MCF 10A (cell line): ENCODE data around the gene DOK5. TPM values are rescaled to one million over a fixed set of nuclear protein-coding genes. Genes with fewer than 3 reads are reported as not detected.
"Not testable (repeated sequence)": the region's sequence is repeated elsewhere in the genome, so short reads cannot be mapped to it uniquely, and the experiment has no call there.

Experiments used
- BruUV-seq: library from RNA; stranded (reverse); fragments of 400-500 nt; replicated peaks from 2 replicates; lab custom pipeline; 2021; lab: Mats Ljungman, UMichigan
- CTCF ChIA-PET: fragments of 300-600 bp; sonication (Branson Sonifier 250); formaldehyde crosslinking; extraction: SDS; loops from one replicate; lab custom pipeline; 2021; ENCODE audit warnings: antibody characterized with exemption, inconsistent platforms; lab: Yijun Ruan, JAX
- POLR2A ChIA-PET: fragments of 300-600, 350-650 bp; sonication (Branson Sonifier 250); formaldehyde crosslinking; extraction: SDS; loops from one replicate; lab custom pipeline; 2020; ENCODE audit warnings: antibody characterized with exemption, inconsistent platforms; lab: Yijun Ruan, JAX
- DNase-seq: peaks from one replicate; pipeline ENCODE4 v3.0.0-alpha.2; 2018; ENCODE audit not compliant: unreplicated experiment
- H3K27ac Mint-ChIP-seq: one replicate; pipeline ENCODE4 v1.8.0; 2022; ENCODE audit warnings: mild to moderate bottlenecking, low read depth, mixed read lengths; ENCODE audit not compliant: unreplicated experiment
- H3K27me3 Mint-ChIP-seq: one replicate; pipeline ENCODE4 v1.8.0; 2022; ENCODE audit warnings: mixed read lengths; ENCODE audit not compliant: insufficient read depth, unreplicated experiment
- H3K36me3 Mint-ChIP-seq: one replicate; pipeline ENCODE4 v1.8.0; 2022; ENCODE audit warnings: mild to moderate bottlenecking, moderate library complexity, mixed read lengths; ENCODE audit not compliant: insufficient read depth, unreplicated experiment
- H3K4me1 Mint-ChIP-seq: one replicate; pipeline ENCODE4 v1.8.0; 2022; ENCODE audit warnings: mixed read lengths; ENCODE audit not compliant: insufficient read depth, unreplicated experiment
- H3K4me3 Mint-ChIP-seq: one replicate; pipeline ENCODE4 v1.8.0; 2022; ENCODE audit warnings: mild to moderate bottlenecking, moderate library complexity, mixed read lengths; ENCODE audit not compliant: unreplicated experiment
- H3K9me3 Mint-ChIP-seq: one replicate; pipeline ENCODE4 v1.8.0; 2022; ENCODE audit warnings: mixed read lengths; ENCODE audit not compliant: unreplicated experiment
- intact Hi-C: fragments of 100-400 bp; cut with micrococcal nuclease; formaldehyde crosslinking; loops from 2 replicates; pipeline ENCODE4 v1.14.1; 2022
- total RNA-seq: library from RNA; stranded (reverse); gene quantifications from 2 replicates; pipeline ENCODE4 v1.2.3, GENCODE V29; 2022
- TF ChIP-seq, protein P1 (sequence below): fragments of 200-600 bp; IDR thresholded peaks from one replicate; pipeline ENCODE4 v1.8.0; 2022; ENCODE audit warnings: antibody characterized with exemption, mild to moderate bottlenecking; ENCODE audit not compliant: unreplicated experiment

Gene DOK5
- total RNA-seq, 1 experiment from 2014 or later = not detected

DNA sequence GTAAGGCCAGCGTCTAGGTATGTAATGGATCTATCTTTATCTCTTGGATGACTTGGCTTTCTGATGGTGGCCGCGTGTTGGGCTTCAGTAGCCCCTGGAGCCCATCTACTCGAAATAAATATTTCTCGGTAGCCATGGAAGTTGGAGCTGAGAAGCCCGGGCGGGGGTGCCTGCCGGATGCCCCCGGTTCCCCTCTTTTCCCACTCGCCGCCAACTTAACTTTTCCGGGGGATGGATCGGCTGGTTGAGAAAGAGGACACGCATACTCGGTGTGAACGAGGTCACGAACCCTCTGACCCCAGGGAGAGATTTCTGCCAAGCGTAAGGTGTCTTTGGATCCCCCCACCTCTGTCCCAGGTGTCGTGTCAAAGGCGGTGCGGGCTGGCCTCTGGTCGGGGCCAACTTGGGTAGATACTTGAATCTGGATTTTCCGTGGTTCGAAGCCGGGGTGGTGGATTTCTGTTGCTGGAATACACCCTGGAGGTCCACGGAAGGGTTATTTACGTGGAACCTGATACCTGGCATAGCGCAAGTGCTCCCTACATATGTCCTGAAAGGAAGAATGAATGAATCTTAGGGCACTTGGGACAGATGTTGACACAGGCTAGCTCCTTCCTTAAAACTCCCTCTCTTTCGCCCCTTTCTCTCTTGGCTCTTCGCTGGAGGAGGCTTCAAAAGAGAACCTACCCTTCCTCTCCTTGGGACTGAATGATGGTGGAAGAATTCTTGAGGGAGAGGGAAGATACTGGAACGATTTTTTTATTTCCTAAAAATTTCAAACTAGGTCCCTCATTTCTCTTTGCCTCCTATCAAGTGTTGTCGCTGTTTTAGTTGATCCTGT lies 996 bp downstream of the DOK5 start:
- Mint-ChIP-seq H3K4me1 (no peaks in the 10 kb centered on the region), H3K27me3 (peaks cover 61% of the 10 kb centered on the region), H3K27ac (no peak overlapping the region), H3K36me3 (peaks cover 2% of the 10 kb centered on the region), H3K4me3 (no peak overlapping the region), H3K9me3 (no peaks in the 10 kb centered on the region)
- TF ChIP-seq, protein P1, sequence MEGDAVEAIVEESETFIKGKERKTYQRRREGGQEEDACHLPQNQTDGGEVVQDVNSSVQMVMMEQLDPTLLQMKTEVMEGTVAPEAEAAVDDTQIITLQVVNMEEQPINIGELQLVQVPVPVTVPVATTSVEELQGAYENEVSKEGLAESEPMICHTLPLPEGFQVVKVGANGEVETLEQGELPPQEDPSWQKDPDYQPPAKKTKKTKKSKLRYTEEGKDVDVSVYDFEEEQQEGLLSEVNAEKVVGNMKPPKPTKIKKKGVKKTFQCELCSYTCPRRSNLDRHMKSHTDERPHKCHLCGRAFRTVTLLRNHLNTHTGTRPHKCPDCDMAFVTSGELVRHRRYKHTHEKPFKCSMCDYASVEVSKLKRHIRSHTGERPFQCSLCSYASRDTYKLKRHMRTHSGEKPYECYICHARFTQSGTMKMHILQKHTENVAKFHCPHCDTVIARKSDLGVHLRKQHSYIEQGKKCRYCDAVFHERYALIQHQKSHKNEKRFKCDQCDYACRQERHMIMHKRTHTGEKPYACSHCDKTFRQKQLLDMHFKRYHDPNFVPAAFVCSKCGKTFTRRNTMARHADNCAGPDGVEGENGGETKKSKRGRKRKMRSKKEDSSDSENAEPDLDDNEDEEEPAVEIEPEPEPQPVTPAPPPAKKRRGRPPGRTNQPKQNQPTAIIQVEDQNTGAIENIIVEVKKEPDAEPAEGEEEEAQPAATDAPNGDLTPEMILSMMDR = no peak
- CTCF ChIA-PET = interaction anchor here (0.6 to 0.9 kb wide), 2 partner anchors 12 to 258 kb away, joined by 3 read pairs; no protein-coding TSS in a partner anchor
- POLR2A ChIA-PET = no interaction called here
- intact Hi-C loops = no loop called here
- DNase-seq = no peak
- no TSS peak for BruUV-seq

DNA sequence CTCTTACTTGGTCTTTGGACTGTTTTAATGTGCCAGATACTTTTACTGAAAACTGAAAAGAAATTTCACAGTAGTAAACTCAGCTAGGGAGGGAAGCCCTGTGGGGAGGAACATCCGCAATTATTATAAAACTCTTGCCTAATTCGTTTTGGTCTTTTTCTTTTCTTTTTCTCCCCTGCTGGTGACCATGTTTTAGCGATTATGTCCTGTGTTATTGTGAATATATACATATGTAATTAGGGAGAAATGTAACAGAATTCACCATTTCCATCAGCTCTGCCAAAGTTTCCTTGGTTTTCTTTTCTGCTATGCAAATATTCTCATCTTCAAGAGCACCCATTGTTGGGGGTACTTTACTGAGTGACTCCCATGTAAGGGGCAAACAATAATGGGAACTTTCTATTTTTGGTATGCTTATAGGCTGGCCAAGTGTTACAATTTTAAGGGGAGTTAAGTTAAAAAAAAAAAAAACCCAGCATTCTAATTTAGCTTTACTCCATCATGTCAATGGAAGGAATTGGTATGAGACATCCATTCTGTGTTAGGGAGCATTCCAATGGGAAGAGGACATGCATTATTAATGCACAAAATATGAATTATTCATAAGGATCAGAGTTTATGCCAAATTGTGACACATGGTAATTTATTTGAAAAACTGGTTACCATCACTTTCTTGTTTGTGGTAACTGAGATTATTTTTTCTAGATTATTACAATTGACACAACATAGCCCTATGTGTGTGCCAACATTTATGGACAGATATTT lies 2.0 kb downstream of the DOK5 start:
- H3K4me3 Mint-ChIP-seq = no peak overlapping the region
- BruUV-seq = no TSS peak
- peaks cover 7% of the 10 kb centered on the region for H3K36me3 Mint-ChIP-seq
- intact Hi-C loops = no loop called here
- ChIA-PET POLR2A (no interaction called here), CTCF (interaction anchor here (0.6 to 0.9 kb wide), 2 partner anchors 12 to 243 kb away, joined by 3 read pairs; no protein-coding TSS in a partner anchor)
- peaks cover 66% of the 10 kb centered on the region for H3K27me3 Mint-ChIP-seq
- TF ChIP-seq, protein P1 = no peak
- no peak for DNase-seq
- H3K4me1 Mint-ChIP-seq = no peaks in the 10 kb centered on the region
- no peak overlapping the region for H3K27ac Mint-ChIP-seq
- no peaks in the 10 kb centered on the region for H3K9me3 Mint-ChIP-seq

DNA sequence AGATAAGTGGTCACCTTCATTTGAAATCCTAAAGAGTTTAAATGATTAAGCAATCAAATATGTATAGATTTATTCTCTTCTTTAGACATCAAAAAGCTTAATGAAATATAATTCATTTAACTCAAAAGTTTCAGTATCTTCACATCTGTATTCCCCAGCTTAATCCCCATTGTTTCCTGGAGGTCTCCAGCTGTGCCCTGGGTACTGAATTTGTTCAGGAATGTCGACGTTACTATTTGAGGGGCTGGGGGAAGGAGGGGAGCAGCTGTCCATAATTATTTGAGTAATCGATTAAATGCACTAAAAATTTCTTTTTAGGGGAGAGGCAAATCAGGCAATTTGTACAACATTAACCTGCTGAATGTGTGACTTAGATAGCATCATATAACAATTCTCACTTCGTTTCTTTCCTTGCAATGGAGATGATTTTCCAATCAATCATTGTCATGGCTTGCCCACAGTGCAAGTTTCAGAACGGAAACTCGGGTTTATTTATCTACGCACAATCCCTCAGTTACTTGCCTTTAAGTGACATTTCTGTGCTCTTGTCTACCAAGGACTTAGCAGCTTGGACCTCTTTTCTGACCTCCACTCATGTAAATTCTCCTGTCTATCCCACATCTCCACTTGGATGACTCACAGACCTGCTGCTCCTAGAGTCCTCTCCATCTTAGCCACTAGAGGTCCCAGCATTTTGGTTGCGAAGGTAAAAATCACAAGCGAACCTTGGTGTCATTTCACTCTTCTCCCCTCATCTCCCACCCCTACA lies 3.9 kb downstream of the DOK5 start:
- POLR2A ChIA-PET = interaction anchor here (0.7 kb wide), 1 partner anchor 1585 kb away, joined by 4 read pairs; no protein-coding TSS in a partner anchor

GRCh38 chr20:54479937-54480336 lies 4.5 kb downstream of the DOK5 start:
- H3K4me1 Mint-ChIP-seq, H3K9me3 Mint-ChIP-seq, DNase-seq, POLR2A ChIA-PET, H3K36me3 Mint-ChIP-seq, intact Hi-C loops, H3K27ac Mint-ChIP-seq, H3K4me3 Mint-ChIP-seq, BruUV-seq: not testable (repeated sequence)
- peaks cover 51% of the 10 kb centered on the region for H3K27me3 Mint-ChIP-seq
- CTCF ChIA-PET = interaction anchor here (0.6 to 0.7 kb wide), 3 partner anchors 10 to 199 kb away, joined by 3 to 4 read pairs (median 3); no protein-coding TSS in a partner anchor

More for the DNA sequence above, 3.9 kb downstream of the DOK5 start:
- no TSS peak for BruUV-seq
- H3K27me3 Mint-ChIP-seq = peaks cover 57% of the 10 kb centered on the region
- DNase-seq = peak; percentile 4
- no peak overlapping the region for H3K4me3 Mint-ChIP-seq
- H3K27ac Mint-ChIP-seq = no peak overlapping the region
- TF ChIP-seq, protein P1 = no peak
- peaks cover 7% of the 10 kb centered on the region for H3K36me3 Mint-ChIP-seq
- H3K9me3 Mint-ChIP-seq = no peaks in the 10 kb centered on the region
- no peaks in the 10 kb centered on the region for H3K4me1 Mint-ChIP-seq
- CTCF ChIA-PET = interaction anchor here (1.1 kb wide), 1 partner anchor 9 kb away, joined by 4 read pairs; no protein-coding TSS in a partner anchor
- intact Hi-C loops = no loop called here
